NCI-H748 (cell line): ENCODE data around the gene GAD2.

ENCODE experiments used
- DNase-seq: peaks from one replicate; lab custom pipeline; 2025; ENCODE audit not compliant: unreplicated experiment; lab: John Stamatoyannopoulos, UW

The GAD2 gene

DNA sequence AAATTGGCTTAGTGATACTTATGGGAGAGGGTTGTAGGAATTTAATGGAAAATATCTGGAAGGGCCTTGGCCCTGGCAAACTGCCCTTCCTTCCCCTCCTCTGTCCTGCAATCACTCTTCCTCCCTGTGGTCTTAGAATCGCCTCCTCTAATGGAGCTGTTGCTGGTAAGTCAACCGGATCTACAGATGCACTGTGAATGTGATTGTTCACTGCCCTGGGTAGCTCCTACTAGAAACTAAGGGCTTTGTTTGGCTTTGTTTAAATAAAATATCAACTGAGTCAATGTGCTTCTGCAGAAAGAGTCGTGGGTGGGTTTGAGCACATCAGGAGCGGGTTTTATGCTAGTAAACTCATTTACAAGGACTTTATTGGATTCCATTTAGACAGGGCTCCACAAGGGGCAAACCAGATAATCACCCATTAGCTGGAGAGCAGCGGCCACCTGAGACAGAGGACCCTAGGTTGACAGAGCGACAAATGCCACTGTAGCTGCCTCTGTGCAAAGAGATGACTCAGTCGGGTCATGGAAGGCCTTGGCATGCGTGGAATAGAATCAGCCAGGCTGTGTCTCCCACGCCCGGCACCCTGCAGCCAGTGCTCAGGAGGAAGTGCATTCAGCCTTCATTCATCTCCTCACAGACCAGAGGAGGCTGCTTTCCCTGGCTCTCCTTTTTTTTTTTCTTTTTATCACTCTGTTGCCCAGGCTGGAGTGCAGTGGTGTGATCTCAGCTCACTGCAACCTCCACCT, 97.9 kb downstream of the GAD2 start:
- peak; percentile 2 for DNase-seq

DNA sequence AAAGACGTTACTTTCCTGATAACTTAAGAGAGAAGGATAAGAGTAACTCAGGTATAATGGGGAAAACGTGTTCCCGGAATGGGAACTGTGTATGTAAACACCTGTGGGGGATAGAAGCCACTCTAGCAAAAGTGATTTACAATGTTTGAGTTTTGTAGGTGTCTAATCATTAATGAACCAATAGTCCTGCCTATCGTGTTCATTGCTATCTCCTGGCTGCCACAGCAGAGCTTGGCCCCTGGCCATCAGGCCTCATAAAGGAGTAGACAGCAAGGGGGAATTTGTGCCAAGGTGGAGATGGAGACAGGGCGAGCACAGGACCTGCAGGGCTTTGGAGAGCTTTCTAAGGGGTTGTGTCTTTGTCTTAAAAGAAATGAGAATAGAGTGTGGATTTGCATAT, 102.1 kb downstream of the GAD2 start:
- no peak for DNase-seq

DNA sequence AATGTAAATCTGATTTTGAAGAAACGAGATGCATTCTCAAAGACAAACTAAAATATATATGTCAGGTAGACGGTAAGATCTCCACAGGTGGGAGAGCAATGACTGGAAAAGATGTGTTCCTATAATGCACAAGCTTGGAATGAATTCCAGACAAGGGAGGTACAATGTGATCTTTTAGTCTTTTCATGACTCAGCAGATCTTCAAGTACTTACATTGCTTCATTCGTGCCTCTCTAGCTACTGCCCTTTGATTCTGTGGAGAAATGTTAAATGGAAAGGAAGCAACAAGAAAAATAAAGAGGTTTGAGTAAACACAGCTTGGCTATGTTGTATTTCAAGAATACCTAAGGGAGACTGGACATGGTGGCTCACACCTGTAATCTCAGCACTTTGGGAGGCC, 106.6 kb downstream of the GAD2 start:
- DNase-seq = no peak

DNA sequence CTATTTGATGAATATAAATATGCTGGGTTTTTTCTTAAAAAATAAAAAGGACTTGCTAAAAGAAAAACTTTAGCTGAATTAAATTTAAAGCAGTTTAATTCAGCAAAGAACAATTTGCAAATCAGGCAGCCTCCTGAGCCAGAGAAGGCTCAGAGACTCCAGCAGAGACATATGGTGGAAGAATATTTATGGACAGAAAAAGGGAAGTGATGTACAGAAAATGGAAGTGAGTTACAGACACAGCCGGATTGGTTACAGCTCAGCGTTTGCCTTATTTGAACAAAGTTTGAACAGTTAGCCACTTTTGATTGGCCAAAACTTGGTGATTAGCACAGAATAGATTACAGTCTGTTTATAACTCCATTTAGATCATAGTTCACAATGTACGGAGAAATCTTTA, 110.3 kb downstream of the GAD2 start:
- DNase-seq = no peak

DNA sequence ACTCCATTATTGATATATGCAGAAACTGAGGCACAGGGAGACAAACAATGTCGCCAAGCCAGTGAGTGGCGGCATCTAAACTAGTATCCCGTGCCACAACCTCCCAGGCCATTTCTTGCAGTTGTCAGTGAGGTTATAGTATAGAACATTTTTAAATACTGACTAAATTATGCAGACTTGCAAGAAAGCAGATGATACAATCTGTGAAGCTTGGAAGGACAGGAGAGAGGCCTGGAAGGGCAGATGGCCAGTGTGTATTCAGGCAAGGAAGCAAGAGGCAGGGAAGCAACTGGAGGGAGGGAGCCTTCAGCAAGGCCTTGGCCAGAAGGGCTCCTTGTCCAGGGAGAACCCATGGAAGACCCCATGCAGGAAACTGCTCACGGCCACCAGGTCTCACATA, 111.2 kb downstream of the GAD2 start:
- no peak for DNase-seq

DNA sequence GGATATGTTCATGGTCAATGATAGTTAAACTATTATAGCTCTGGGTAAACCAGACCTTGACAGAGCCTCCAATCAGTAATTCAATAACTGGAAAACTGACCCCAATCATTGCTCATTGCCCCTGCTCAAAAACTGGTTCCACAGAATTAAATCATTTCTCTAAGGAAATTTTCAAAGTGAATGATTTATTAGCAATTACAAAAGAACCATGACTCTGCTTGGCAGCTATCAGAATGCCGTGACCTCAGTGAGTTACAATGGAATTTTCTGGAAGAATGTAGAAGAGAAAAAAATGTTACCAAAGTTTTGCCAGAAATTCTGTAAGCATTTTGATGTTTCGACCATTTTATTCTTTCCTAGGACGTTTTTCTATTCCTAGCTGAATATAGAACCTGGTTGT, 114.8 kb downstream of the GAD2 start:
- no peak for DNase-seq

DNA sequence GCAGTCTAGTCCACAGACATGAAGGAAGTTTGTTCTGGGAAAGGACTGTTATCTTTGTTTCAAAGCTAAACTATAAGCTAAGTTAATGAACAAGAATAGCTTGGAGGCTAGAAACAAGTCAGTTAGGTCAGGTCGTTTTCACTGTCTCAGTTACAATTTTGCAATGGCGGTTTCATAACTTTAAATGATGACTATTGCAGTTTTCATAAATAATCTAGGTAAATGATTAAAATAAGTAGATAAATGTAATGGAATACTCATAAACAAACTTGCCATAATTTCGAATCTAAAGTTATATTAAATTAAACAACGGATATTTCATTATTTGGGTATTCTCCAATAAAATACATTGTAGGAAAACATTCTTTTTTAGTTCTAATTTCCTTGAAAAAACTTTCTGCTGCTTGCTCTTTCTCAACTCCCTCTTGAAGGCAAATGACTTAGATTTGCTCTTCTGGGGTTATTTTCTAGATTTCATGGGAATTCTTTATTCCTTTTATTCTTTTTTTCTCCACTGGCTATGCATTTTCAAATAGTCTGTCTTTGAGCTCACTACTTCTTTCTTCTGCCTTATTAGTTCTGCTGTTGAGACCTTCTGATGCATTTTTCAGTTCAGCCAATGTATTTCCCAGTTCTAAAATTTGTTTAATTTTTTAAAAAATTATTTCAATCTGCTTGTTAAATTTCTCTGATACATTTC, 117.8 kb downstream of the GAD2 start:
- no peak for DNase-seq

DNA sequence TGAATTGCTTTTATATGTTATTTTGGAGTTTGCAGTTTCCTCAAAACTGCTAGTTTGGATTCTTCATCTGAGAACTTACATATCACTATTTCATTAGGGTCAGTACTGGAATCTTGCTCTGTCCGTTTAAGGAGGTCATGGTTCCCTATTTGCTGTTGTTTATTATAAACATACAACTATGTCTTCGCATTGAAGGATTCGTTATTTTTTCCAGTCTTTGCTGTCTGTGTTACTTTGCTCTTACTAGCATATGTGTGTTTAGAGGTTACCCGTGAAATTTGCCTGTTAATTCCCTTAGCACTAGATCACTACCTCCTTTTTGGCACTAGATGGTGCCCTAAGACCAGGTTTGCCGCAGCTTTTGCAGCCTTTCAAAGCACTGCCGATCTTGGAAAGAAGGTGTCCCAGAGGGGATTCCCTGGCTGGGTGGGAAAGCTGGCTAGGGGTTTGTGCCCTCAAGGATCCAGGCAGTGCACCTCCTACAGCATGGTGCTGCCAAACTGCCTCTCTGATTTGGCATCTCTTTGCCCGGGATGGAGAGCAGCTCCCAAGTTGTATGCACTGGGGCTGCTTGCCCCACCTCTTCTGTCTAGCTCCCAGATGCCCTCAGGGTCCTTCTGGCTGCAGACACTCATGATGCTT, 118.5 kb downstream of the GAD2 start:
- DNase-seq = peak; percentile 64

DNA sequence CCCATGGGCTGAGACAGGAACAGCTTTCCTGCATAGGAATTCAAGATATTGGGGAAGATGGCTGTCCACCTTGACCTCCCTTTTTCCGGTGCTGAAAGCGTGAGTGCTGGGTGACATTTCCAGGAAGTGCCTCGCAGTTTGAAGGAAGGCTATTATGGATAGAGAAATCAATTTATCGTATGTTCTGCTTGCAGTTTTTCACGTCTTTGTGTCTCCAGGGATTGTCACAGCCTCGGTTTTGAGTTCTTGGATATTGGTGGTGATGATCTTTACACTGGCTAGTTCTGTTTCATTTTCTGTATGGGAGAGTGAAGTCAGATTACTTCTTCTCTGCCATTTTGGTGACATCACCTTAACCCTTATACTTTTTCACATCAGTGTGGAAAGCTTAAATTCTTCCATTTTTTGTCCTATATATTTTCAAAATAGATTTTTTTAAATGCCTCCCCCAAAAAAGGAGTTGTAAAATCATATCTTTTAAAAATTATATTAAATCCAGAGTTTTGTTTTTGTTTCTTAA, 119.1 kb downstream of the GAD2 start:
- DNase-seq = no peak

DNA sequence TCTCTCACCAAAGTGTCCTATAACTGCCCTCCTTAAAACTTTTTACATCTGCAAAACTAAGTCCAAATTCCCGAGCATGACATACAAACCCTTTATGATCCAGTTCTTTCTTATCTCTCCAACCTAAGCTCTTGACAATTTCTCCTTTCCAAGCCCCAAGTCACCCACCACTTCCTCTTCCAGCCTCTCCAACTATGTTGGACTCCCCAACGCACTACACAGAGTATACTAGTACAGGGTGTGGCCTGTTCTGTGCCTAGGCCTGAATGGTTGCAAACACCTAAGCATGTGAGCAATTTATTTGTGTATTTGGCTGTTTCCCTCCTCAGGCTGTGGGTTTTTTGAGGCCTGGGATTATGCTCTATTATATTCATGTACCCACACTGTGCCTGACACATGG, 120.4 kb downstream of the GAD2 start:
- DNase-seq = no peak

DNA sequence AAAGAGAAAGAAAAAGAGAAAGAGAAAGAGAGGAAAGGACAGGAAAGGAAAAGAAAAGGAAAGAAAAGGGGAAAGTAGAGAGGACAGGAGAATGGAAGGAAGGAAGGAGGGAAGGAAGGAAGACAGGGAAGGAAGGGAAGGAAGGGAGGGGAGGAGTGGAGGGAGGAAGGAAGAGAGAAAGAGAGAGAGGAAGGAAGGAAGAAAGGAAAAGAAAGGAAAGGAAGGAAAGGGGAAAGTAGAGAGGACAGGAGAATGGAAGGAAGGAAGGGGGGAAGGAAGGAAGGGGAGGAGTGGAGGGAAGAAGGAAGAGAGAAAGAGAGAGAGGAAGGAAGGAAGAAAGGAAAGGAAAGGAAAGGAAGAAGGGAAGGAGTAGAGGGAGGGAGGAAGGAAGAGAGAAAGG, 125.1 kb downstream of the GAD2 start:
- DNase-seq = no peak

DNA sequence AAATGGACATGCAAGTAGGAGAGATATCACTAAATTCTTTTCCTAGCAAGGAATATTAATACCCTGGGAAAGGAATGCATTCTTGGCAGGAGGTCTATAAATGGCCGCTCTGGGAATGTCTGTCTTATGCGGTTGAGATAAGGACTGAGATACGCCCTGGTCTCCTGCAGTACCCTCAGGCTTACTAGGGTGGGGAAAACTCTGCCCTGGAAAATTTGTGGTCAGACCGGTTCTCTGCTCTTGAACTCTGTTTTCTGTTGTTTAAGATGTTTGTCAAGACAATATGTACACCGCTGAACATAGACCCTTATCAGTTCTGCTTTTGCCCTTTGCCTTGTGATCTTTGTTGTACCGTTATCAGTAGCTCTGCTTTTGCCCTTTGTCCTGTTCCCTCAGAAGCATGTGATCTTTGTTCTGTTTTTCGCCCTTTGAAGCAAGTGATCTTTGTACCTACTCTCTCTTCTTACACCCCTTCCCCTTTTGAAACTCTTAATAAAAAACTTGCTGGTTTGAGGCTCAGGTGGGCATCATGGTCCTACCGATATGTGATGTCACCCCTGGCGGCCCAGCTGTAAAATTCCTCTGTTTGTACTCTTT, 132.3 kb downstream of the GAD2 start:
- DNase-seq = peak; percentile 0
